ENCODE results near the gene RYR2. TPM values are rescaled to one million over a fixed set of nuclear protein-coding genes. Genes with fewer than 3 reads are reported as not detected.

Gene RYR2
- total and polyA plus RNA-seq, 12 donors, result 43.1 to 1,252 (median 872) TPM

- DNase-seq (no peak), ATAC-seq (no peak)
- TF ChIP-seq, protein P1, sequence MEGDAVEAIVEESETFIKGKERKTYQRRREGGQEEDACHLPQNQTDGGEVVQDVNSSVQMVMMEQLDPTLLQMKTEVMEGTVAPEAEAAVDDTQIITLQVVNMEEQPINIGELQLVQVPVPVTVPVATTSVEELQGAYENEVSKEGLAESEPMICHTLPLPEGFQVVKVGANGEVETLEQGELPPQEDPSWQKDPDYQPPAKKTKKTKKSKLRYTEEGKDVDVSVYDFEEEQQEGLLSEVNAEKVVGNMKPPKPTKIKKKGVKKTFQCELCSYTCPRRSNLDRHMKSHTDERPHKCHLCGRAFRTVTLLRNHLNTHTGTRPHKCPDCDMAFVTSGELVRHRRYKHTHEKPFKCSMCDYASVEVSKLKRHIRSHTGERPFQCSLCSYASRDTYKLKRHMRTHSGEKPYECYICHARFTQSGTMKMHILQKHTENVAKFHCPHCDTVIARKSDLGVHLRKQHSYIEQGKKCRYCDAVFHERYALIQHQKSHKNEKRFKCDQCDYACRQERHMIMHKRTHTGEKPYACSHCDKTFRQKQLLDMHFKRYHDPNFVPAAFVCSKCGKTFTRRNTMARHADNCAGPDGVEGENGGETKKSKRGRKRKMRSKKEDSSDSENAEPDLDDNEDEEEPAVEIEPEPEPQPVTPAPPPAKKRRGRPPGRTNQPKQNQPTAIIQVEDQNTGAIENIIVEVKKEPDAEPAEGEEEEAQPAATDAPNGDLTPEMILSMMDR (IDR thresholded peaks at IDR 0.05), result no peak
- Histone ChIP-seq H3K4me1 (peaks cover 0 to 71% (median 7%) of the 10 kb centered on the region in 9 donors), H3K27me3 (no peaks in the 10 kb centered on the region), H3K9me3 (no peaks in the 10 kb centered on the region), H3K4me3 (peak overlapping the region in 1 of 10 donors; percentile 22), H3K36me3 (peaks cover 0 to 7% (median 0%) of the 10 kb centered on the region in 9 donors), H3K27ac (peak overlapping the region in 5 of 10 donors; percentile 26 to 56 (median 34))
- intact Hi-C loops (cut with DNase I), result no loop called here
- 47 to 57% methylated on average over 2 of the region's 2 CpGs for WGBS, 2 donors
Measured at GRCh38 chr1:237054313-237054712, 12.3 kb downstream of the RYR2 start.

GRCh38 chr1:237058470-237058869, 16.5 kb downstream of the RYR2 start:
- intact Hi-C loops (cut with DNase I), result no loop called here
- no peak for ATAC-seq

GRCh38 chr1:237059244-237059643, 17.3 kb downstream of the RYR2 start:
- DNase-seq, result no peak
- no peaks in the 10 kb centered on the region for H3K9me3 ChIP-seq
- TF ChIP-seq, protein P1 (IDR thresholded peaks at IDR 0.05), result no peak
- peaks cover 0 to 76% (median 6%) of the 10 kb centered on the region in 9 donors for H3K4me1 ChIP-seq
- peak overlapping the region in 6 of 10 donors; percentile 5 to 67 (median 57) for H3K27ac ChIP-seq
- H3K4me3 ChIP-seq, result peak overlapping the region in 6 of 10 donors; percentile 0 to 17 (median 12)
- intact Hi-C loops (cut with DNase I), result no loop called here
- peak in 2 of 8 donors; percentile 36 to 44 for ATAC-seq
- peaks cover 0 to 7% (median 0%) of the 10 kb centered on the region in 9 donors for H3K36me3 ChIP-seq
- no peaks in the 10 kb centered on the region for H3K27me3 ChIP-seq
- WGBS, 2 donors, result 28 to 36% methylated on average over 3 of the region's 3 CpGs

More at GRCh38 chr1:237058470-237058869, 16.5 kb downstream of the RYR2 start:
- H3K9me3 ChIP-seq, result no peaks in the 10 kb centered on the region
- WGBS, 2 donors, result 53 to 57% methylated on average over 9 of the region's 9 CpGs
- DNase-seq, result no peak
- H3K4me3 ChIP-seq, result peak overlapping the region in 2 of 10 donors; percentile 0 to 11
- H3K36me3 ChIP-seq, result peaks cover 0 to 7% (median 0%) of the 10 kb centered on the region in 9 donors
- H3K4me1 ChIP-seq, result peaks cover 0 to 81% (median 9%) of the 10 kb centered on the region in 9 donors
- no peaks in the 10 kb centered on the region for H3K27me3 ChIP-seq
- peak overlapping the region in 5 of 10 donors; percentile 5 to 67 (median 58) for H3K27ac ChIP-seq
- TF ChIP-seq, protein P1 (IDR thresholded peaks at IDR 0.05), result no peak

GRCh38 chr1:237062976-237063375, 21.0 kb downstream of the RYR2 start:
- Histone ChIP-seq H3K4me1 (peaks cover 0 to 71% (median 3%) of the 10 kb centered on the region in 9 donors), H3K36me3 (no peaks in the 10 kb centered on the region), H3K27me3 (no peaks in the 10 kb centered on the region), H3K9me3 (no peaks in the 10 kb centered on the region), H3K4me3 (no peak overlapping the region), H3K27ac (peak overlapping the region in 1 of 10 donors; percentile 32)
- intact Hi-C loops (cut with DNase I), result no loop called here
- peak in 1 of 8 donors; percentile 21 for ATAC-seq
- DNase-seq, result no peak
- TF ChIP-seq, protein P1 (IDR thresholded peaks at IDR 0.05), result no peak
